Measurements from ENCODE around the gene NDNF.

DNA sequence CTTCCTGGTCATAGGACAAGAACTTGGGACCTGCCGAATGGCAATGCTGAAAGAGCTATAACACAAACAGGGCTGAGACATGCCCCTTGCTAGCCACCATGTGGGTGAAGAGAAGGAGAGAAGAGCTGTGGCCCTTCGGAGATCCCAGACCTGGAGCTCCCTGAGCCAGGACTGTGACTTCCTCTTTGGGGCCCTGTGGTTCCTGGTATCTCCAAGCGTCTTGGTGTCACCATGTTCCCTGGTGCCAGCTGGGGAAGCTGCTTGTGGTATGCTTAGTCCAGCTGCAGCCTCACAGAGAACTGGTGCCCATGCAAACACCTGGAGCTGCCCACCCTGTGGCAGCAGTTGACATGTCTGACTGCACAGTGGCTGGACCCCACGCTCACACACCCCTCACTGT is 68.5 kb downstream of the NDNF start:
- TF ChIP-seq GATA2 (IDR thresholded peaks at IDR 0.05; ENCODE audit: low read depth, low read length) (no peak), GATA3 (IDR thresholded peaks at IDR 0.05; ENCODE audit: low read depth, low read length) (no peak)

Data from SH-SY5Y (cell line).